Psoas muscle (tissue), 8 donors: ENCODE results near the gene MYO1C. TPM values are rescaled to one million over a fixed set of nuclear protein-coding genes. Genes with fewer than 3 reads are reported as not detected.

Source experiments
- ATAC-seq, 4 donors: fragments of 200-7000 bp; cut with Tn5 transposase; one replicate each; pipeline ENCODE4 v1.9.1; 2020; ENCODE audit warnings: moderate library complexity in 3 of 4, mild to moderate bottlenecking in 2 of 4
- DNase-seq, 2 donors: peaks; one replicate each; pipeline ENCODE4 v3.0.0-alpha.2; 2020
- H3K27ac ChIP-seq: fragments of 200-600 bp; one replicate; pipeline ENCODE4 v1.8.0; 2022
- H3K27me3 ChIP-seq, 3 donors: fragments of 200-600 bp in 1 of 3; one replicate each; pipeline versions ENCODE4 v1.6.1 to v1.8.0; 2013 to 2022; ENCODE audit warnings: low read length in 2 of 3, mild to moderate bottlenecking in 2 of 3, moderate library complexity in 1 of 3; ENCODE audit not compliant: insufficient read depth in 3 of 3
- H3K36me3 ChIP-seq, 2 donors: fragments of 200-600 bp in 1 of 2; one replicate each; pipeline versions ENCODE4 v1.6.1 to v1.8.0; 2013 to 2022; ENCODE audit warnings: low read depth in 1 of 2, mild to moderate bottlenecking in 1 of 2, moderate library complexity in 1 of 2; ENCODE audit not compliant: insufficient read depth in 1 of 2
- H3K4me1 ChIP-seq: fragments of 200-600 bp; one replicate; pipeline ENCODE4 v1.8.0; 2022
- H3K4me3 ChIP-seq: fragments of 200-600 bp; one replicate; pipeline ENCODE4 v1.8.0; 2022; ENCODE audit warnings: mild to moderate bottlenecking
- H3K9me3 ChIP-seq: fragments of 200-600 bp; one replicate; pipeline ENCODE4 v1.8.0; 2022
- CTCF ChIP-seq: fragments of 200-600 bp; IDR thresholded peaks from one replicate; pipeline ENCODE4 v1.8.0; 2022; ENCODE audit warnings: antibody characterized with exemption
- WGBS, 3 donors: extraction: QIAGEN DNeasy Blood & Tissue Kit; methylation state at CpG; one replicate each; pipeline versions ENCODE4 v1.1.6 to v1.1.7; 2013; 5-methylcytosine and 5-hydroxymethylcytosine counted together
- intact Hi-C, 2 donors: fragments of 100-400 bp; cut with DNase I; formaldehyde crosslinking; loops; one replicate each; pipeline versions ENCODE4 v1.11.0 to v1.14.2; 2022
- polyA plus RNA-seq, 3 donors: library from polyadenylated mRNA; stranded (reverse); fragments of 200-250 nt; gene quantifications; one replicate each; pipeline ENCODE4 v1.2.3, GENCODE V29; 2013
- total RNA-seq, 4 donors: library from RNA; stranded (reverse); fragmentation: NEBNext Ultra II Directional in 2 of 4; extraction: Animal tissue kit (Norgen Biotek cat#: 25700) in 2 of 4; gene quantifications; one replicate each; pipeline versions ENCODE4 v1.2.1 to v1.2.4, GENCODE V29; 2021 to 2023
- donor health status: healthy with polysubstance abuse.
- donor health status: DM: no; HTN: no; CAD: no; lungs with moderate emphysema.
- donor health status: Bipolar disorder and iron deficiency.
- donor health status: healthy.
- donor health status: DM: yes; HTN: yes; CAD: no.
- donor health status: DM: no; HTN: no; CAD: no.
- donor health status: DM: no; HTN: no; CAD: no.
- donor health status: DM: yes; HTN: yes; CAD: no.

MYO1C gene
- total and polyA plus RNA-seq, 7 donors: 24.0 to 82.7 (median 68.1) TPM

- WGBS, 3 donors: 82 to 85% (median 84%) methylated on average over 18 of the region's 18 CpGs
- intact Hi-C loops: no loop called here
Measured at GRCh38 chr17:1480747-1481465, 11.6 kb downstream of the MYO1C start.

DNA sequence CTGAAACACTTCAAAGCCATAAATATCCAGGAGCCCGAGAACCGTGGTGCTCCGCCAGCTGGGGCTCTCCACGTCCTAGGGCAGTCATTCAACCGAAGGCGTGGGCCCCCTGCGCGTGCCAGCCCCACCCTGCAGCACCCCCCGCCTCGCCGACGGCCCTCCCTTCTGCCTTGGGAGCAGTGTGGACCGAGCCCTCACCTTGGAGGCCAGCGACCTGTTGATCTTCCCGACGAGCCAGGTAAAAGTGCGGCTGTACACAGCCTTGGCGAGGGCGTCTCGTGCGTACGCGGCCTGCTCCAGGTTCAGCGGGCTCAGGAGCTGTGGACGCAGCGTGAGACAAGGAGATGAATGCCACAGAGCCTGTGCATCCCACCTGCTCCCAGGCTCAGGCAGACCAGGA lies 14.1 kb downstream of the MYO1C start:
- Histone ChIP-seq H3K36me3 (peaks cover 0 to 86% of the 10 kb centered on the region in 2 donors), H3K4me1 (peaks cover 4% of the 10 kb centered on the region)

More at GRCh38 chr17:1480747-1481465, 11.6 kb downstream of the MYO1C start:
- Histone ChIP-seq H3K27me3 (no peaks in the 10 kb centered on the region), H3K9me3 (no peaks in the 10 kb centered on the region), H3K4me1 (peaks cover 11% of the 10 kb centered on the region), H3K36me3 (peaks cover 0 to 67% of the 10 kb centered on the region in 2 donors), H3K27ac (no peak overlapping the region), H3K4me3 (no peak overlapping the region)
- DNase-seq (no peak), ATAC-seq (no peak)
- no peak for TF ChIP-seq CTCF

GRCh38 chr17:1475321-1475854 lies 17.1 kb downstream of the MYO1C start:
- intact Hi-C loops: no loop called here
- Histone ChIP-seq H3K36me3 (peaks cover 0 to 95% of the 10 kb centered on the region in 2 donors), H3K4me3 (no peak overlapping the region), H3K4me1 (no peaks in the 10 kb centered on the region), H3K9me3 (no peaks in the 10 kb centered on the region), H3K27me3 (no peaks in the 10 kb centered on the region), H3K27ac (no peak overlapping the region)
- no peak for ATAC-seq
- DNase-seq: no peak
- 81 to 85% (median 81%) methylated on average over 15 of the region's 15 CpGs for WGBS, 3 donors
- TF ChIP-seq CTCF: no peak

More for the DNA sequence above, 14.1 kb downstream of the MYO1C start:
- ATAC-seq (no peak), DNase-seq (no peak)
- TF ChIP-seq CTCF: no peak
- intact Hi-C loops: no loop called here
- Histone ChIP-seq H3K27ac (no peak overlapping the region), H3K9me3 (no peaks in the 10 kb centered on the region), H3K27me3 (no peaks in the 10 kb centered on the region), H3K4me3 (no peak overlapping the region)
- 90 to 91% (median 90%) methylated on average over 26 of the region's 26 CpGs for WGBS, 3 donors

DNA sequence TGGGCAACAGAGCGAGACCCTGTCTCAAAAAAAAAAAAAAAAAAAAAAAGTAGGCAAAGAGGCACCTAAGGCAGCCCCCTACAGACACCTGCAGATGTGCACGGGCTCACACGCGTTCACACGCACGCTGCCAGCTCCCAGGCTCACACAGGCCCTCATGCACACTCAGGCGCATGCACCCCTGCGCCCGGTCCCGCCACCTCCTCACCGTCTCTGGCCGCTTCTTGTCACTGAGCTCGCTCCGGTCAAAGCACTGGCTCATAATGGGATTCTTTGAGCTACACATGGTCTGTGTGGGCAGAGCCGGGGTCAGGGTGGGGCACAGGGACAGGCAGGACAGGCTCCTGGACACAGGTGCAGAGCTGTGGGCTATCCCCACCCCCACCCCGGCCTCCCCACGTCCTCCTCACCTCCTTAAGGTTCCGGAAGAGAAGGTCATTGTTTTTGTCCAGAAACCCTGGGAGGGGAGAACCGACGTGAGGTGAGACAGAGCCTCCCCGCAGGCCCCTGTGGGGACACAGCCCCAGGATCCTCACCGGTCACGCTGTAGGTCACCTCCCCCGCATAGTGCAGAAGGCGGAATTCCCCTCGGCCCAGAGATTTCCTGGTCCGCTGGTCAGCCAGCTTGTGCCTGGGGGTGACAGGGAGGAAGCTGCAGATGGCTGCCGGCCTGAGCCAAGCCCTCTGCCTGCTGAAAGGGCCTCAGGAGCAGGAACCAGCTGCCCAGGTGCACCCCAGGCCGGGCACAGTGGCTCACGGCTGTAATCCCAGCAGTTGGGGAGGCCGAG lies 17.9 kb downstream of the MYO1C start:
- intact Hi-C loops: no loop called here
- Histone ChIP-seq H3K27ac (no peak overlapping the region), H3K9me3 (no peaks in the 10 kb centered on the region), H3K4me1 (no peaks in the 10 kb centered on the region), H3K27me3 (no peaks in the 10 kb centered on the region), H3K36me3 (peaks cover 0 to 95% of the 10 kb centered on the region in 2 donors), H3K4me3 (no peak overlapping the region)
- 76 to 85% (median 79%) methylated on average over 31 of the region's 31 CpGs for WGBS, 3 donors
- ATAC-seq (no peak), DNase-seq (no peak)
- TF ChIP-seq CTCF: no peak
